AG04449 (cell line): ENCODE results near the gene MYO16.

ENCODE experiments used
- CTCF ChIA-PET: fragments of 350-600 bp; formaldehyde crosslinking; extraction: SDS; loops from one replicate; lab custom pipeline; 2021; ENCODE audit warnings: antibody characterized with exemption; lab: Yijun Ruan, JAX
- POLR2A ChIA-PET: fragments of 400-600, 350-600 bp; formaldehyde crosslinking; extraction: SDS; loops from one replicate; lab custom pipeline; 2020; ENCODE audit warnings: antibody characterized with exemption, inconsistent platforms; lab: Yijun Ruan, JAX
- DNase-seq: peaks from one replicate; pipeline ENCODE4 v3.0.0-alpha.2; 2010; ENCODE audit warnings: low read depth, low spot score
- H3K4me3 ChIP-seq: 2 replicates; pipeline ENCODE4 v1.5.1; 2011; ENCODE audit warnings: low read depth, mild to moderate bottlenecking, control low read depth, low read length
- TF ChIP-seq, protein P1 (sequence below): IDR thresholded peaks from one replicate; pipeline ENCODE4 v1.5.1; 2011; ENCODE audit warnings: mild to moderate bottlenecking, moderate library complexity, low read length, control low read depth, inconsistent platforms; ENCODE audit not compliant: insufficient read depth; ENCODE audit errors: missing control alignments

The MYO16 gene

DNA sequence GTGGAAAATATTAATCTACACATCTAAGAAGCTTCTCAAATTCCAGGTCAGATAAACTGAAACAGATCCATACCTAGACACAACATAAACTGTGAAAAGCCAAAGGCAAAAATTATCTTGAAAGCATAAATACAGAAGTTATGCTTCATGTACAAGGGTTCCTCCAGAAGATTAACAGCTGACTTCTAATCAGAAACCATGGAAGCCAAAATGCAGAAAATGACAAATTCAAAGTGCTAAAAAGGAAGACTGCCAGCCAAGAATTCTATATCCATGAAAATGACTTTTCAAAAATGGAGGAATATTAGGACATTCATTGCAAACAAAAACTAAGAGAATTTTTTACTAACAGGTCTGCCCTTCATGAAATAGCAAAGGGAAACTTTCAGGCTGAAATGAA lies 72.8 kb downstream of the MYO16 start:
- no peak for DNase-seq
- ChIA-PET CTCF (no interaction called here), POLR2A (no interaction called here)
- TF ChIP-seq, protein P1, sequence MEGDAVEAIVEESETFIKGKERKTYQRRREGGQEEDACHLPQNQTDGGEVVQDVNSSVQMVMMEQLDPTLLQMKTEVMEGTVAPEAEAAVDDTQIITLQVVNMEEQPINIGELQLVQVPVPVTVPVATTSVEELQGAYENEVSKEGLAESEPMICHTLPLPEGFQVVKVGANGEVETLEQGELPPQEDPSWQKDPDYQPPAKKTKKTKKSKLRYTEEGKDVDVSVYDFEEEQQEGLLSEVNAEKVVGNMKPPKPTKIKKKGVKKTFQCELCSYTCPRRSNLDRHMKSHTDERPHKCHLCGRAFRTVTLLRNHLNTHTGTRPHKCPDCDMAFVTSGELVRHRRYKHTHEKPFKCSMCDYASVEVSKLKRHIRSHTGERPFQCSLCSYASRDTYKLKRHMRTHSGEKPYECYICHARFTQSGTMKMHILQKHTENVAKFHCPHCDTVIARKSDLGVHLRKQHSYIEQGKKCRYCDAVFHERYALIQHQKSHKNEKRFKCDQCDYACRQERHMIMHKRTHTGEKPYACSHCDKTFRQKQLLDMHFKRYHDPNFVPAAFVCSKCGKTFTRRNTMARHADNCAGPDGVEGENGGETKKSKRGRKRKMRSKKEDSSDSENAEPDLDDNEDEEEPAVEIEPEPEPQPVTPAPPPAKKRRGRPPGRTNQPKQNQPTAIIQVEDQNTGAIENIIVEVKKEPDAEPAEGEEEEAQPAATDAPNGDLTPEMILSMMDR: no peak
- H3K4me3 ChIP-seq: no peak overlapping the region

DNA sequence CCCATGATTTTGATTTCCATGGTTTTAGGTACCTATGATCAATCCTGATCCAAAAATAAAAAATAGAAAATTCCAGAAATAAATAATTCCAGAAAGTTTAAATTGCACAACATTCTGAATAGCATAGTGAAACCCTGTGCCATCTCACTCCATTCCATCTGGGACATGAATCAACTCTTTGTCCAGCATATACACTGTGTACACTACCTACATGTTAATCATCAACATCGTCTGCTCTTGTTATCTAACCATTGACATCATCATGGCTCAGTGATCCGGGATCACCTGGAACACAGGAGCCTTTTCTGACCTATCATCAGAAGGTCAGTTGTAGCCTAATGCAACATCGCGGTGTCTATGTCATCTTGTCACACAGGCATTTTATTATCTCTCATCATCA lies 75.6 kb downstream of the MYO16 start:
- no peak for DNase-seq
- no peak overlapping the region for H3K4me3 ChIP-seq
- ChIA-PET POLR2A (no interaction called here), CTCF (no interaction called here)
- TF ChIP-seq, protein P1: no peak

DNA sequence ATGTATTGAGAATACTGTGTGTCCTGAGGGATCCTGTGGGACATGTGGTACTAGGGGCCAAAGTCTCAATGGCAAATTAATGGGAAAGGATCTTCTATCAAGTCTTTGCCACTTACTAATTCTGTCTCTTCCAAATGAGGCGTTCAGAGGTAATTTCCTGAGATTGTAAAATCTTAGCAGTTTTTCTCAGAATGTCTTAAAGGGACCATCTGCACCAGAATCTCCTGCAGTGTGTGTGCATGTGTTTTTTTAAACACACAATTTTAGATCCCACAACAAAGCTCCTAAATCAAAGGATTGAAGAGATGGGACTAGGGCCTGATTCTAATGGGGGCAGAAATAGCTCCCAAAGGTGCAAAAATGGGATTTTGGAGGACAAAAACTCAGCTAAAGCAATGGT lies 78.2 kb downstream of the MYO16 start:
- no peak for DNase-seq
- H3K4me3 ChIP-seq: no peak overlapping the region
- TF ChIP-seq, protein P1: no peak
- ChIA-PET CTCF (no interaction called here), POLR2A (no interaction called here)

DNA sequence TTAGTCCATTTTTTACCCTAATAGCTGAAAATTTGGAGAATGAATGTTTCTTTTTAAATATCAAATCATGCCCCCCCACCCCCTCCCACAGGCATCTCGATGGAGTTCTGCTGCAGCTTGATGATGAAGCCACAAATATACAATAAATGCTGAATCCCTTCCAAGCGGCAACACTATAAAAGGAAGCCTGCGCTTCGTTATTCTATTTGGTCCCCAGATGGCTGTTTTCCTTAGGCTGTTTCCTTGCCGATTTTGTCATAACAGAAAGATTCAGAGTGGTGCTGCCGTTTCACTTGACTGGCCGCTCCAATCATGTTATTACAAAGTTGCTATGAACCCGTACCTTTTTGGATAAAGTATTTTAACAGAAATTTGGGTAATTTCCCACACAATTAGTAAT lies 79.5 kb downstream of the MYO16 start:
- POLR2A ChIA-PET: no interaction called here
- H3K4me3 ChIP-seq: no peak overlapping the region
- TF ChIP-seq, protein P1: no peak
- CTCF ChIA-PET: no interaction called here
- DNase-seq: no peak

- CTCF ChIA-PET: no interaction called here
- POLR2A ChIA-PET: no interaction called here
- TF ChIP-seq, protein P1: no peak
- no peak overlapping the region for H3K4me3 ChIP-seq
- no peak for DNase-seq
Measured at GRCh38 chr13:108711386-108711785, 82.0 kb downstream of the MYO16 start.

- no peak overlapping the region for H3K4me3 ChIP-seq
- POLR2A ChIA-PET: no interaction called here
- no peak for DNase-seq
- CTCF ChIA-PET: no interaction called here
- TF ChIP-seq, protein P1: no peak
Measured at GRCh38 chr13:108725471-108725870, 96.1 kb downstream of the MYO16 start.
